Measurements from ENCODE around the gene CNTN5.

CNTN5 gene

DNA sequence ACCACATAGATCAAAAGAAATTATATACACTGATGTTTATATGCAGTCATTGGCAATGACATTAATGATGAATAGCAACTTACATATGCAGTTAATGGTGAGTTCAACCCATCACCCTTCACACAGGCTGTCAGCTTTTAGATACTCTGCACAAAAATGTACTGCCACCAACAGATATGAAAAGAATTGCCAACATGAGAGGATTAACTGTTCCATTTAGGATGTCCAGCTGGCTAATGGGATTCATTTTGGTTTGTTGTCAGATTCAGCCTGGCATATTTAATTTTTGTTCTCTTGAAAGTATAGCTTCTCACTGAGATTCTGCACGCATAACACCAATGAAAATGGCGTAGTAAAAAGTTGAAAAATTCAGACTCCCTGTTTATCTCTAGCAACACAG, 1112.4 kb downstream of the CNTN5 start:
- no peak for DNase-seq

DNA sequence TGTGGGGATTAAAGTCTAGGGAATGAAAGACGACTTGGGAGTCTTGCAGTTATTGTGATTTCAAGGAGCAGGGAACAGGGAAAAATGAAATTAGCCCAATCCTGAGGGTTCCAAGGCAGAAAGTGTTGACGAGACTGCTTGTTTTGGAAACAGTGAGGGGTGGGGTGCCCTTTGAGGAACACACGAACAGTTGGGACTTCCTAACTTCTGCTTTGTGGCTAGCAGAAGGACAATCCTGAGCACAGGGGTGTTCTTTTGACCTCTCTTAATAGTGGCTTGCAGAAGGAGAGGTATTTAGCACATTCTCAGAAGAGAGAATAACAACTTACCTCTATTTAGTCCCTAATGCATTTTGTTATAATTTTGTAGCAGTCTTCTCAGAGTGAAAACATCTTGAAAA, 1120.5 kb downstream of the CNTN5 start:
- no peak for DNase-seq

DNA sequence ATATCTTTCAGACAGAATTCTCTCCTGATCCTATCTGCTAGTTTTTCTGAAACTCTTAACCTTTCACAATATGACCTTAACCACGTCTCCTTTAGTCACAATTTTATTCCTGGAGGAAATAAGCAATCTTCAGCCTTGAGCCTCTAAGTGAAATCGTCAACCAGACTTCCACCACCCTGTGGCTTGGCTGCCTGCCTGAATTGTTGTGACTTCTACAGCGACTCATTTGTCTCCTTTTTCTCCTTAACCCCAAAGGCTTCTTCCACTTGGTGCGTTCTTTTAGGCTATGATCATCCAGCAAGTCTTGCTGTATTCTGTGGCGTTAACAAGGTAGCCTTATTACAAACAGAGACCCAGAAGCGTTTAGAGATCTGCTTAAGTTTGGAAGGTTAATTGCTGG, 1131.2 kb downstream of the CNTN5 start:
- no peak for DNase-seq

DNA sequence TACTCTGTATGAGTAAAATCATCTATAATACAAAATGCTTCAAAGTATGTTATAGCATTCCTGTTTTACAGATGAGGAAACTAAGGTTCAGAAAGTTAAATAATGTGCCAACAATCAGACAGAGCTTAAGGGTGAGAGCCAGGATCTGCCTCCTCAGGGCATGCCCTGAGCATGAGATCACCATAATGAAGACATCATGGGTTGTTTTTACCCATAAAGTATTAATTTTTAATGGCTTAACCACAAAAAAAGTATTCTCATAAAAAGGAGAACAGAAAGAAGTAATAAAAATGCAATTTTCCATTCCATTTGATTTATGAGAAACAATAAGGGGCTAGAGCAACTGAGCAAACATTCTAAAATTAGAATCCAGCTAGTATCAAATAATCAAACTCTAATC, 1132.0 kb downstream of the CNTN5 start:
- DNase-seq = no peak

DNA sequence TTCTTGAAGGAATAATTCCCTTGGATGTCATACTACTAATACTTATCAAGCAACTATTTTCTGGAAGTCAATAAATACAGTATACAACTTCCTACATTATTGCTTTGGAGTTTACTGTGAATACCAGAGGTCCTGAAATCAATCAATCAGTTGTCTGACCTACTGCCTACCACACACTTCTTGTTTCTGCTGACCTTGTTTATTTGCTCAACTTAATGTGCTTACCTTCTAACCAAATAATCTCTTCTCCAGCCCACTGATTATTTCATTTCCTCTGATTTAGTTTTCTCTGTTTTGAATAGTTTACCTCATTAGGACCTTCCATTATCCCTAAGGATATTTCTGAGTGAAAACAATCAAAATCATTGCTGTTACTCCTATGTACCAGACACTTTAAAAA, 1142.7 kb downstream of the CNTN5 start:
- no peak for DNase-seq

DNA sequence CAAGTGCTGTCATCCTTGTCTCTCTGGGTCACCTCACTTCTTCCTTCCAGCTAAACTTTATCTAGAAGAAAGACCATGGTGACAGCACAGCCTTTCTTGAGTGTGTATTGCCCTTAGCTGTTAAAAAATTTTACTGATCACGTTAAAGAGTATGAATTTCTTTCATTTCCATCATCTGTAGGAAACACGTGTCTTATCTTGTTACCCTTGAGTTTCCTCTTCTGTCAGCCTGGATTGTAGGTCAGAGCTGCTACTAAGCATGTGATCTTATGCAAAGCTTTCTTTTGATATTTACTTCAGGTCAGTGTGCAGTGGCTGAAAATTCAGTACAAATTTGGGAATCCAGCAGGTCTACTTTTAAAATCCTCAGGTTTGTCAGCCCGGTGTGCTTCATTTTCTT, 1154.1 kb downstream of the CNTN5 start:
- DNase-seq = no peak

DNA sequence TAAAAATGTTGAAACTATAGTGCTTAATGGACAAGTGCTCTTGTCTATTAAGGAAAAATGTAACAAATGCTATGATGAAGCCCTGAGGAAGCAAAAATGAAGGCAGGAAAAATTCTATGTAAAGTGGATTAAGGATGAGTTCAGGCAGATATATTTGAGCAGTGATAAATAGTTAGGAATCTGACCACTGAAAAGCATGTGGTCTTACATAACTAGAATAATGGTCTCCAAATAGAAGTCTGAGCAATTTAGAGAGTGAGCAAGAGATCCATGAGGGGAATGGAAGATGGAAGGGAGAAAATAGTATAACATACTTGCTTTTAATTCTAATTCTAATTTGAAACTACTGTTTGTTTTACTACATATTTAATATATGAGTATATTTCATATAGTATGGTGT, 1155.7 kb downstream of the CNTN5 start:
- DNase-seq = no peak

DNA sequence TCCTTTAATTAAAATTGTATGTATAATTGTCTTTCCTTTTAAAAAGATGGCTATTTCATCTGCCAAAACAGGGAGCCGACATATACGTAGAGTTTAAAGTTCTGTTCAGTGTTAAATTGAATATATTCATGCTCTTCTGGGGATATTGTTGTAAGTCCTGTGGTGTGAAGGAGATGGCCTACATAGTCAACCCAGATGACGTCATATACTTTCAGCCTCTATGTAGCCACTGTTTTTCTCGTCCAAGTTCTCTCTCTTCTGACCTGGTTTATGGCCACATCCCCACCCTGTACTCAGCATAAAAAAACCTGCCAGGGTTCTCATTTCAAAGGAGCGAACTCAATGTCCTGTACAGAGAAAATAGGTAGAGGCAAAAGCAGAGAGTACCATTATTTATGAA, 1156.9 kb downstream of the CNTN5 start:
- no peak for DNase-seq

DNA sequence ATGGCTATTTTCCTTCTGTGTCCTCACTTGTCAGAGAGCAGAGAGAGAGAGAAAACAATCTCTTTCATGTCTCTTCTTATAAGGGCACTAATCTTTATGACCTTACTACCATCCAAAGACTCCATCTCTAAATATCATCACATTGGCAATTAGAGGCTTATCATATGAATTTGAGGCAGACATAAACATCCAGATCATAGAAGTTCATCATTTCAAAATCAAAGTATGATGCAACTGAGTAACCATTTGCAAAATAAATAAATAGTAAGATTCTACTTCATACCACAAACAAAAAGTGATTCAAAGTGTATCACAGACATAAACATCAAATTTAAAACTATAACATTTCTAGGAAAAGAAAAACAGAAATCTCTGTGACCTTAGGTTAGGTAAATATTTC, 1161.6 kb downstream of the CNTN5 start:
- no peak for DNase-seq

DNA sequence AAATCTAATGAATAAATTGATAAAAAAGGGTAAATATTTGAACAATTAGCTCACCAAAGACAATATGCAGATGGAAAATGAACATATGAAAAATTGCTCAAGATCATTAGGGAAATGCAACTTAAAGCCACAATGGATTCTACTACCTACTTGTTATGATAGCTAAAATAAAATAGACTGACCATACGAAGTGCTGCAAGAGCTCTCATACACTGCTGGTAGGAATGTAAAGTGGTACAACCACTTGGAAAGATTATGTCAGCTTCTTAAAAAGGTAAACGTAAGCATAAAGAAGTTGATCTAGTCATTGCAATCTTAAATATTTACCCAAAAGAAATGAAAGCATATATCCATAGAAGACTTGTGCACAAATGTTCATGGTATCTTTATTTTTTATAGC, 1162.2 kb downstream of the CNTN5 start:
- DNase-seq = no peak

DNA sequence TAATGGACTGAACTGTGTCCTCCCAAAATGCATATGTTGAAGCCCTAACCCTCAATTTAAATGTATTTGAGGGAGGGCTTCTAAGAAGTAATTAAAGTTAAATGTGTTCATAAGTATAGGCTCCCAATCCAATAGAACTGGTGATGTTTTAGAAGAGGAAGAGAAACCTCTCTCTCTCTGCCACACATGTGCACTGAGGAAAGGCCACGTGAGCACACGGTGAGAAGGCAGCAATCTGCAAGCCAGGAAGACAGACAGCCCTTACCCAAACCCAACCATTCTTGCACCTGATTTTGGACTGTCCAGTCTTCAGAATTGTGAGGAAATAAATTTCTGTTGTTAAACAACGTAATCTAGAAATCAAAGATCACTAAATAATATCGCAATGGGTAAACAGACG, 1164.8 kb downstream of the CNTN5 start:
- DNase-seq = no peak

DNA sequence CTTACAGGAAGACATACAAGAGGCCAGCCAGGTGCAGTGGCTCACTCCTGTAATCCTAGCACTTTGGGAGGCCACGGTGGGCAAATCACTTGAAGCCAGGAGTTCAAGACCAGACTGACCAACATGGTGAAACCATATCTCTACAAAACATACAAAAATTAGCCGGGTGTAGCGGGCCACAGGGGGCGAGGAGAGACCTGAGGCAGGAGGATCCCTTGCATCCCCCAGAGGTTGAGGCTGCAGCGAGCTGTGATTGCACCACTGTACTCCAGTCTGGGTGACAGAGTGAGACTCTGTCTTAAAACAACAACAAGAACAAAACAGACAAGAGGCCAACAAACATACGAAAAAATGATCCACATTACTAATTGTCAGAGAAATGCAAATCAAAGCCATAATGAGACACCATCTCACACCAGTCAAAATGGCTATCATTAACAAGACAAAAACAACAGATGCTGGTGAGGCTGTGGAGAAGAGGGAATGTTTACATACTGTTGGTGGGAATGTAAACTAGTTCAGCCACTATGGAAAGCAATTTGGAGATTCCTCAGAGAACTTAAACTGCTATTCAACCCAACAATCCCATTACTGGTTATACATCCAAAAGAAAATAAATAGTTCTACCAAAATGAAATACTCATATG, 1167.5 kb downstream of the CNTN5 start:
- no peak for DNase-seq

DNA sequence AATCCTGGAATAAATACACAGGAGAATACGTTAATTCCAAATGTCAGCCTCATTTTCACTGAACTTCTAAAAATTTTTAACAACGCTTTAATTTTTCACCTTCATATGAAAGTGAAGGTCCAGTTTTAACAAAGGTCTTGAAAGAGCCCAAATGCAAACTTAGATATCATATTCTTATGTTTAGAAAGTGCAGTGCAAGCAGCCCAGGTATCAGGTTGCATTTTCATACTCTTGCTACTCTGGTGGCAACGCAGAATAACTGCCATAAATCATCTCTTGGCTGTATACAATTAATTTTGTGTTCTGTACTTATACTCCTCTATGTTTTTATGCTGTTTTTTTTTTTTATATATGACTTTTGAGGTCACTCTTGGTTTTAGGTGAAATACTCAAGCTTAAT, 1169.6 kb downstream of the CNTN5 start:
- DNase-seq = no peak

DNA sequence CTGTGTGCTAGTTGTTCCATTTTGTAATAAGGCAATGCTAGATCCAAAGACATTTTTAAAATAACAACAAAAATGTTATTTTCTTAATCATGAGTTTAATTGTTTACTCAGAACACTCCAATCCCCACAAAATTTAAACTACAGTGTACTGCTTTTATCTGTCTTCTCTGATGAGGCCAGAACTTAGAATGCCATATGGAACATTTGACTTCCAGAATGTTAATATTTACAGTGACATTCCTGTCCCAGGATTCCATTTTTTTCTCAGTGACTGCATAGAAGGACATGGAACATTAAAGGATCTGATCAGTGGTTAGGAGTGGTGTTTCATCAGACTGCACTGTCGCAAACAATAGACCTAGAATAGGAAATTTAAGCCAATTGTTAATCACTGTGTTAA, 1171.4 kb downstream of the CNTN5 start:
- DNase-seq = no peak

DNA sequence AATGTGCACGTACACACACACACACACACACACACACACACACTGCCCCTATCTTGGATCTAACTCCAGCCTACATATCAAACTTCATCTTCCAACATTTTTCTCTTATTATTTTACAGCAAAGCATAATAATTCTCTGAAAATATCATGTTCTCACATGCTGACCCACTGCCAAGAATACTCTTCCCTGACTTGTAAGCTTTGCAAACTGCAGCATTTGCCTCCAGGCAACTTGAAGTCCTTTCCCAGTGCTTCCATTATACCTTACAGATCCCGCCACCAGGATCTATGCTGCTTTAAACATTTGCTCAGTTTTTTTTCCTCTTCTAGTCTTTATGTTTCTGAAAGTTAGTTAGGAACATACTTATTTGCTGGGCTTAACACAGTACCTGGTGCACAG, 1183.0 kb downstream of the CNTN5 start:
- no peak for DNase-seq

DNA sequence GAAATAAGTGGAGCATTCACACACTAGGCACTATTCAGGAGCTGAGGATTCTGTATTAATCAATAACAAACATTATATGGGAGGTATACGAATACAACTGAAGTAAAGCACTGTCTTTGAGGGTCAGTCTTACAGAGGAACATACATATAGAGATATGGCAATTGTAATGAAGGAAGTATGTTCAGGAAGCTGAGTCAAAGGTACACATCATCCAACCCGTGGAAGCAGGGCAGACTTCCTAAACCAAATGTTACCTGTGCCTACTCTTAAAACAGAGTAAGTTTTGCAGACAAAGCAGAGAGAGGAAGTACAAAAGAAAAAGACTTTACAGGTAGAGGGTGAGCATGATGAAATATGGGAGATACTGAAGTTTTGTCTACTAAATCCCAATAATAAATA, 1185.2 kb downstream of the CNTN5 start:
- no peak for DNase-seq

DNA sequence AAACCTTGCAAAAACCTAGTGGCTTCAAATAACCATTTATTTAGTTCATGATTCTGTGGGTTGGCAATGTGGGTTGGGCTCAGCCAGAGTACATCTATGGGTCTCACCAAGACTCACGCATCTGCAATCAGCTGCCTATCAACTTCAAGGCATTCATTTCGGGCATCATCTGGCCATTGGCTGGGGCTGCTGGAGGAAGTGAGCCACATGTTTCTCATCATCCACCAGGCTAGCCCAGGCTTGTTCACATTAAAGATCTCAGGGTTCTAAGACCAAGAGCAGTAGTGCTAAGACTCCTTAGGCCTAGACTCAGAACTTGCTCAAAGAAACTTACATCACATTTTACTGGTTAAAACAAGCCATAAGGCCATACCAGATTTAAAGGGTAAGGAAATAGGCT, 1187.5 kb downstream of the CNTN5 start:
- DNase-seq = no peak

DNA sequence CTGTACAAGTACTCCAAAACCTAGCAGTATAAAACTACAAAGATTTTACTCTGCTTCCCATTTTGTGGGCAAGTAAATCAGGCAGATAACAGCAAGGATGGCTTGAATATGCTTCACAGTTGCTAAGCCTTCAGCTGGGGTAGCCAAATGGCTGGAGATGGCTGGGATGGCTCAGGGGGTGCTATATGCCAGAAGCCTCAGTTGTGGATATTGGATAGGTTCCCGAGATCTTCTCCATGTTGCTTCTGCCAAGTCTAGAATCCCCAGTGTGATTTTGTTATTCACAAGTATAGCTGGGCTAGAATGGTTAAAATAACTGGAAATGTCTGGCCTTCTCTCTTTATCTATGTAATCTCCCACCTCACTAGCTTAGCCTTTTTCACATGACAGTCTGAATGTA, 1194.0 kb downstream of the CNTN5 start:
- no peak for DNase-seq

DNA sequence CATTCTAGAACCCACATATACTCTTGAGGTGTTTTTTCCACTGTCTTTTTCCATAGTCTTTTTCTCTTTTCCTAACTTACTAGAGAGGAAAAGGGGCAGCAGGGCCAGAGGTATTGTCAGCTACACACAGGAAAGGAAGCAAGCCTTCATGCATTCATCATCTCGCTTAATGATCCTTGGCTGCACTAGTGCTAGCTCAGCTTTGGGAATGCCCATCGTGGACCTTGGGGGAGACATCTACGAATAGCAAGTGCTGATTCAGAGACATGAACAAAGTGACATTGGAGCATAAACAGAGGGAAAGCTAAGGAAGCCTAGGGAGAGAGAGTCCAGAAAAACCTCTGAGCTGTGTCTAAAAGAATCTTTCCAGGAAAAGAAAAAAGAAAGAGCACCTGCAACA, 1200.1 kb downstream of the CNTN5 start:
- no peak for DNase-seq

DNA sequence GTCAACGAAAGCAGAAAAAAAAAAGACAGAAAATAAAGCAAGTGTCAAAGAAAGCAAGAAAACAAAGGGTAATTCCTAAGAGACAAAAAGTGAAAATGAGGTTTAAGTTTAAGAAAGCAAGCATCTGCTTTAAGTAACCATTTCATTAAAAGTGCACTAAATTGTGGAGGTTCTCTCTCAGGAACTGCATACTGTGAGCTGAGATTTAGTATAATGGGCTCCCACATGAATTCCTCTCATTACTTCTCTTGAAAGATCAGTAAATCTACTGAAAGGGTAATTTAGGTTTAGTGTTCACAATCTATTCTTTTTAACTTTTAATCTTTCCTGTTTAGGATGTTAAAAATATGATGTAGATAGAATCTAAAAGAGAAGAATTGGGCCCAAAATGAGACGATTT, 1201.0 kb downstream of the CNTN5 start:
- DNase-seq = no peak

DNA sequence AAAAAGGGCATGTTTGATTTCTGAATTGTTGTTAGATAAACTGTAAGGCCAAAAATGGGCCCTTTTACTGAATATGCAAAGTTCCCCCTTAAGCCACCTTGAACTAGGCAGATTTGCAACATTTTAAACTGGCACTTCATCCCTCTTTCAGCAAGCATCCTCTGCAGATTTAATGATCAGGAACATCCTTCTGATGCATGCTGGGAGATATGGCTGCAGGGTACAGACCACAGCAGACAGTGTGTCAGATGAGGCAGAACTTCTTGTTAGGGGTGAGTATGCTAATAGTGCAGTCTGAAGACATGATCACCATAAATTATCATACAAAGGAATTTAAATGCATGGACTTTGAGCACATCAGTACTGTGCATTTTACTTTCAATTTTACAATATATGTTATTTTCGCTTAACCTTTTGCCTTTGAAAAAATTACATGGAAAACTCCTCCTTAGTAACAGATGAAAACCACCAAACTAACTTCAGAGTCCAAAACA, 1203.8 kb downstream of the CNTN5 start:
- no peak for DNase-seq

DNA sequence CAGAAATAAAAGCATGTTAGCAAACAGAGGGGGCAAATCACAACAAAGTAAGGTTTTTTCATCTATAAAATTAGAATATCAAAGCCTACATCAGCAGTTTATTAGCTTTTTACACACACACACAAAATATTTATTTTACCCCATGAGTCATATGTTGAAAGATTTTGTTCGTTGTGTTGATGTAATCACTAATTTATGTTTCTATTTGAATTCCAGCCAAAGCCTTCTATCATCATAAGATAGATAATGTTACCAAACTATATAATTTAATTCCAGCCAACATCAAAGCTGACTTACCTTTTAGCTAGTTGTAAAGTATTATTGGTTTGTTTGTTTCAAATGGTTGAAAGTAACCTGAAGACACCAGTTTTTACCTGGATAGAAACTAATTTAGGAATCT, 1208.3 kb downstream of the CNTN5 start:
- DNase-seq = no peak

DNA sequence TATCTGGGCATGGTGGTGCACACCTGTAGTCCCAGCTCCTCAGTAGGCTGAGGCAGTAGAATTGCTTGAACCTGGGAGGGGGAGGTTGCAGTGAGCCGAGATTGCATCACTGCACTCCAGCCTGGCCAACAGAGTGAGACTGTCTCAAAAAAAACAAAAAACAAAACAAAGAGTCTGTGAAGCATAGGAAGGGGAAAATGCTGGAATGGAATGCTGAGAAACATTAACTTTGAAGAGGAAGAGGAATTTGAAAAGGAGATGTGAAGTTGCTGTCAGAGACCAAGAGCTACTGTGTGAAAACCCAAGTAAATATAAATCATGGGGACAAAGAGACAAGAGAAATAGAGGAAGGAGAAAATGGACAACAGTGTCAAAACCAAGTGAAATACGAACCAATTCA, 1211.3 kb downstream of the CNTN5 start:
- DNase-seq = no peak

DNA sequence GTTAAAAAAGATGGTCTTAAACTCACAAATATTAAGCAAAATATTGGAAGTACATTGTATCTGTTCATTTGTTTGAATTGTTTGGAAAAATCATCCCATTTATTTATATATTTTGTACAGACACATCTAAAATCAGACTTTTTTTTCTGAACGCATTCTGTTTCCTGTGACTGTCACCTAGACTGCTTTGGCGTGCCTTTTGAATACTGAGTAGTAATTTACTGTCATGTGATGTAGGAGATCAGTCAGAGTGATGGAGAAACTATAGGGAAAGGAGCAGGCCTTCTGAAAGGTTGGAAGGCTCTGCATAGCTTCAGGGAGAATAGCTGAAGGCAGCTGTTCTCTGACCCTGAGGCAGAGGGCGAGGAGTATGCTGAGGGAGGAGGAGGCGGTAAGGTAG, 1214.3 kb downstream of the CNTN5 start:
- DNase-seq = no peak

DNA sequence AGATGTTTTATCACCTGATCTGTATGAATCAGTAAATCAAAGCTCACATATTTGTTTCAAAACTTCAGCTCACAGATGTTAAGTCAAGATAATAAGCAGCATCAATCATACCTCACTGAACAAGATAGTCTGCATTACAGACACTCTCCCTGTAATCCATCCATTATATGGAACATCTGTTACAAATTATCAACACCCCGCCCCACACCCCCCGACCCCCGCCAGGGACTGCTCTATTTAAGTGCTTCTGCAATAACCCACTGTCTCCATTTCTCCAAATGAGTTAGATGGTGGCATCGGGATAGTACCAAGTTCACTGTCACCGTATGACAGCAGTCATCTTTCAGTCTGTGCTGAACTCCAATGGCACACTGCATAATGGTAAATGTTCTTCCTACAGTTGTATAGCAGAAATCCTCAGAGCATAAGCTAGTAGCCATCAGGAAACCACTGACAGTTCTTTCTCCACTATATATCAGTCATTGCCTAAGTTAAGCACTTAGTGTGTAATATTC, 1219.3 kb downstream of the CNTN5 start:
- DNase-seq = no peak

DNA sequence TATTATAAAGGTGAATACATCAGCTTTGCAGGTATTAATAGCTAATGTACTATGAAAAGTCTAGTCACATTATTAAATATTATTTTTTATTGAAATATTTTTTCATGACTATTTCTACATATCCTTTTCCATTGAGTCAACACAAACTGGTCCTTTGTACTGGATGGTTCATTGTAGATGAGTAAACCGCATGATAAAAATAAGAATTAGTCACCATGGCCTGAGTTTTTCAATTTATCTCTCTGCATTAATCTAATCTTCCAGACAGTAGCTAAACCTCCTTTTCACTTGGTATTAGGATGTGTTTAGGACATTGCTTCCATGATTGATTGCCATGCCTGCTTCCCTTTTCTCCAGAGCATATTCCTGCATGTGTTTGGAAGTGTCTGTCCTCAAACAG, 1227.0 kb downstream of the CNTN5 start:
- DNase-seq = no peak
